ENCODE measurements around the gene IFNL4. TPM values are rescaled to one million over a fixed set of nuclear protein-coding genes. Genes with fewer than 3 reads are reported as not detected.

Gene IFNL4
- total RNA-seq, 1 experiment from 2014 or later, result not detected

GRCh38 chr19:39240421-39240820 is 8.2 kb downstream of the IFNL4 start:
- H3K27me3 ChIP-seq (ENCODE audit: insufficient read depth, low read length), result no peaks in the 10 kb centered on the region; the same call in 1 of the 2 replicates
- Mint-ChIP-seq H3K9me3 (no peaks in the 10 kb centered on the region), H3K4me3 (no peak overlapping the region), H3K27me3 (ENCODE audit: low read depth) (peaks cover 72% of the 10 kb centered on the region), H3K4me1 (peaks cover 0 to 6% of the 10 kb centered on the region in 2 experiments; a peak in 2 of 4 replicates), H3K27ac (no peak overlapping the region), H3K36me3 (ENCODE audit: insufficient read depth in 1 of 3, low read depth in 3 of 3) (no peaks in the 10 kb centered on the region)
- DNase-seq, result no peak
- no peak overlapping the region for H2AFZ ChIP-seq (ENCODE audit: low read length)
- no peaks in the 10 kb centered on the region for H3K23me2 ChIP-seq (ENCODE audit: insufficient read length, low read depth, low read length, poor library complexity, severe bottlenecking)
- H3K23ac ChIP-seq (ENCODE audit: insufficient read length, low read depth, low read length), result no peak overlapping the region
- no peak overlapping the region for H3K4ac ChIP-seq (ENCODE audit: low read depth, low read length)
- no peaks in the 10 kb centered on the region for H3K79me1 ChIP-seq (ENCODE audit: insufficient read depth, low read depth, low read length, poor library complexity, severe bottlenecking)
- H2BK5ac ChIP-seq (ENCODE audit: insufficient read length, low read length), result no peak overlapping the region
- H3K18ac ChIP-seq (ENCODE audit: insufficient read length, low read depth, low read length), result no peak overlapping the region
- H2BK15ac ChIP-seq (ENCODE audit: low read depth, low read length), result no peak overlapping the region
- no peak overlapping the region for H4K5ac ChIP-seq (ENCODE audit: insufficient read length, low read depth, low read length)
- H4K20me1 ChIP-seq (ENCODE audit: control insufficient read depth, insufficient read depth, insufficient read length), result no peaks in the 10 kb centered on the region
- no peak overlapping the region for H2BK12ac ChIP-seq (ENCODE audit: insufficient read length, low read depth, low read length)
- no peak overlapping the region for H4K8ac ChIP-seq (replicated peaks; ENCODE audit: insufficient read length, low read depth, low read length)
- TF ChIP-seq CTCF (conservative IDR thresholded peaks at IDR 0.05), result no peak
- H3K9ac ChIP-seq (ENCODE audit: extremely low read depth, insufficient read length, low read length), result no peak overlapping the region
- no peak overlapping the region for H2BK120ac ChIP-seq (ENCODE audit: low read depth, low read length, poor library complexity, severe bottlenecking)
- no peak overlapping the region for H3K27ac ChIP-seq (ENCODE audit: insufficient read length, low read depth, low read length)
- WGBS (ENCODE audit: extremely low coverage, insufficient read length, low lambda C conversion rate), result no CpG with 5 or more reads among the region's 7 CpGs
- no peaks in the 10 kb centered on the region for H3K79me2 ChIP-seq (ENCODE audit: insufficient read depth, low read length)
- H3K4me2 ChIP-seq (ENCODE audit: insufficient read depth, insufficient read length, low read length), result no peak overlapping the region
- no peaks in the 10 kb centered on the region for H3K4me1 ChIP-seq (ENCODE audit: insufficient read depth, low read length)
- H4K91ac ChIP-seq (ENCODE audit: insufficient read length, low read depth, low read length), result no peak overlapping the region
- no peaks in the 10 kb centered on the region for H3K9me3 ChIP-seq (ENCODE audit: control insufficient read depth, low read depth, low read length)
- H3K14ac ChIP-seq (ENCODE audit: insufficient read depth, low read length), result no peak overlapping the region
- H3K56ac ChIP-seq (ENCODE audit: insufficient read length, low read depth, low read length), result no peak overlapping the region
- H2BK20ac ChIP-seq (ENCODE audit: low read depth, low read length, poor library complexity, severe bottlenecking), result no peak overlapping the region
- H2AK5ac ChIP-seq (ENCODE audit: insufficient read length, low read length), result no peak overlapping the region
- no peak overlapping the region for H3T11ph ChIP-seq (ENCODE audit: low read length)
